Activated naive CD4-positive, alpha-beta T cell treated with anti-CD3 and anti-CD28 coated beads for 36 hours (primary cell): ENCODE measurements around the gene ST6GALNAC3. TPM values are rescaled to one million over a fixed set of nuclear protein-coding genes. Genes with fewer than 3 reads are reported as not detected.

Experiments
- CTCF ChIA-PET: fragments of 350-600 bp; sonication (Branson Sonifier 250); formaldehyde crosslinking; loops from one replicate; lab custom pipeline; 2021; ENCODE audit warnings: antibody characterized with exemption; lab: Charles Lee
- DNase-seq: peaks from one replicate; pipeline ENCODE4 v3.0.0-alpha.2; 2020
- H3K27ac Mint-ChIP-seq: one replicate; pipeline ENCODE4 v1.8.0; 2021; ENCODE audit warnings: mild to moderate bottlenecking, mixed read lengths
- H3K27me3 Mint-ChIP-seq: one replicate; pipeline ENCODE4 v1.8.0; 2021; ENCODE audit warnings: low read depth, mixed read lengths
- H3K36me3 Mint-ChIP-seq: one replicate; pipeline ENCODE4 v1.8.0; 2021; ENCODE audit warnings: low read depth, mixed read lengths
- H3K4me1 Mint-ChIP-seq: one replicate; pipeline ENCODE4 v1.8.0; 2021; ENCODE audit warnings: low read depth, mixed read lengths
- H3K4me3 Mint-ChIP-seq: one replicate; pipeline ENCODE4 v1.8.0; 2021; ENCODE audit warnings: mild to moderate bottlenecking, moderate library complexity, mixed read lengths
- H3K9me3 Mint-ChIP-seq: one replicate; pipeline ENCODE4 v1.8.0; 2021; ENCODE audit warnings: mixed read lengths
- intact Hi-C: fragments of 100-400 bp; cut with micrococcal nuclease; formaldehyde crosslinking; loops from one replicate; pipeline ENCODE4 v1.15.1; 2023
- total RNA-seq, 2 experiments: library from RNA; stranded (reverse); gene quantifications; one replicate each; pipeline ENCODE4 v1.2.3, GENCODE V29; 2021

The ST6GALNAC3 gene
- total RNA-seq, 2 experiments from 2014 or later, result 2.5 to 2.8 TPM

DNA sequence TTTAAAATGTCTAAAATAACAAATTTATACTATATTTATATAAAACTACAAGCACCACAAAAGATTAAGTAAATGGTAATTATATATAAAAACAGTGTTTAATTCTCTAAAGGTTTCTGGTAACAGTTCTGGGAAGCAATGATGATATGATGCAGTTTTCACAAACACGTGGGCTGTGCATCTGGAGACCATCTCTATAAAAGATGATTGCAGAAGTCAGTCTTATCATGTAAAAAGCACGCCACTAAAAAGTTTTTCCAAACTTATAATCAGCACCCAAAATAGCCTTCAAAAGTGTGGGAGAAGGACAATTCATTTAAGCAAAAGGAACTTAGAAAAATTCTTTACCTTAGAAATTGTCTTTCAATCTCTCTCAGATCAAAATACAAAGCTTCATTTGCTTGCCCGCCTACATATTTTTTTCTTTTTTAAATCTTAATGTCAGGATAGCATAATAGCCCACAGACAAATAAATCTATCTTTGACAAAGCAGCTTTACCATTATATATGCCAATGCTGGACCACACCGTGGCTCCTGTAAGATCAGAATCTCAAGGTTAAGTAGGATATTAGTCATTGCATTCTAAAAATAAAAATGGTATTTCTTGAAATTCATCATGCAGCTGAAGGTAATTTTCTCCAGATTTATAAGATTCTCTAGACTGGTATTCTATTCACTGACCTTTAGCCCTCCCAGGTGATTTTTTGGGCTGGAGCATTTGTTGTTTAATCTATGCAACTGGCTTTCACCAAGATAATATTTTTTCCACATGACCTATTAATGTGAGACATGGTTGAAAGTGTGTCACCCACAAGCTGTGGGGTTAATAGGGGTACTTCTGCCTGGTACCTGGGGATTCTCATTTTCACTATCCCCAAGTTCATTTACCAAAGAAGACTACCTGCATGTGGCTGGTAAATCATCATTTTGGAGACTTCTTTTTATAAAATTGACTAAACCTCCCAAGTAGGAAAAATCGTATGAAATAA lies 603.2 kb downstream of the ST6GALNAC3 start:
- DNase-seq, result no peak
- Mint-ChIP-seq H3K27me3 (no peaks in the 10 kb centered on the region), H3K4me3 (no peak overlapping the region), H3K36me3 (no peaks in the 10 kb centered on the region), H3K27ac (no peak overlapping the region), H3K4me1 (no peaks in the 10 kb centered on the region), H3K9me3 (no peaks in the 10 kb centered on the region)
- CTCF ChIA-PET, result interaction anchor here (0.5 kb wide), 1 partner anchor 542 kb away, joined by 3 read pairs; no protein-coding TSS in a partner anchor
- intact Hi-C loops, result no loop called here

DNA sequence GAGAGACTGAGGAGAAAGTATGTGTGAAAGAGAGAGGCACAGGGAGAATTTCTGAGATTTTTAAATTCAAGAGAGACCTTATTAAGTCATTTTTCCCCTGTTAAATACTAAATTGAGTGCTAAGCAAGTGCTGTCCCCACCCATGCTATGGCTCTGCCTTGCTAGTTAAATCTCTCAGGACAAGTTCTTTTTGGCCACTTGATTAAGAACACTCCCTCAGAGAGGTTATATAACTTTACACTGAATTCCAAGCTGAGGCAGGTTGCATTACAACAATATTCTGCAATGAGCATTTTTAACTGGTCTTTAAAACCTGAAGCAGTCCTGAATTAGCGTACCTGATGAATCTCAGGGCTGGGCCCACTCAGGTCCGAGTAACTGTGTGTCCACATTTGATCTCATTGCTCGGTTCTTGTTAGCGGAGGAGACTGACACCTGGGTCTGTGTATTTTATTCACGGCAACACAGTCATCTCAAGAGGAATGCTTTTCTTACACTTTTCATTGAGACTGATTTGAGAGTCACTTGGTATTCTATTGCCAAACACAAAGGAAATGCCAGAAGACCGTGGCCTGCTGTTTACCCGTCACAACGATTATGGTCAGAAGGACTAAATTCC lies 605.1 kb downstream of the ST6GALNAC3 start:
- Mint-ChIP-seq H3K27me3 (no peaks in the 10 kb centered on the region), H3K9me3 (no peaks in the 10 kb centered on the region), H3K27ac (no peak overlapping the region), H3K4me3 (no peak overlapping the region), H3K36me3 (no peaks in the 10 kb centered on the region), H3K4me1 (no peaks in the 10 kb centered on the region)
- DNase-seq, result no peak
- intact Hi-C loops, result no loop called here
- CTCF ChIA-PET, result no interaction called here

DNA sequence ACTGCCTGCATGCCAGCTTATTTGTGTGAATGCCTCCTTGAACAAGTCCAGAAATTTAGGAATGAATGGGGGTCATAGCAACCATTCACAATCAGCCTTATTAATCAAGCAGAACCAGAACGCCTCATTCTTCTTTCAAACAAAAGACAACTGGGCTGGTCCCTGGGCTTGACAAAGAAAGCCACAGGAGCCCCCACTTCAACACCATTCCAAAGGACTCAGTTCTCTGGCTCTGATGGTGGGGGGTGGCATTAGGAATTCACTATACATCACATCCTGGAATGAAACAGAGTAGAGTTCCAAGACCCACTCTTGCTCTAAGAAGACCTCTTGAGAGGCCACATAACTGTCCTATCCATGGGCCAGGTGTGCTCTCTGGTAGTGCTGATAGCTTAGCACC lies 606.1 kb downstream of the ST6GALNAC3 start:
- no peaks in the 10 kb centered on the region for H3K27me3 Mint-ChIP-seq
- CTCF ChIA-PET, result no interaction called here
- H3K9me3 Mint-ChIP-seq, result no peaks in the 10 kb centered on the region

DNA sequence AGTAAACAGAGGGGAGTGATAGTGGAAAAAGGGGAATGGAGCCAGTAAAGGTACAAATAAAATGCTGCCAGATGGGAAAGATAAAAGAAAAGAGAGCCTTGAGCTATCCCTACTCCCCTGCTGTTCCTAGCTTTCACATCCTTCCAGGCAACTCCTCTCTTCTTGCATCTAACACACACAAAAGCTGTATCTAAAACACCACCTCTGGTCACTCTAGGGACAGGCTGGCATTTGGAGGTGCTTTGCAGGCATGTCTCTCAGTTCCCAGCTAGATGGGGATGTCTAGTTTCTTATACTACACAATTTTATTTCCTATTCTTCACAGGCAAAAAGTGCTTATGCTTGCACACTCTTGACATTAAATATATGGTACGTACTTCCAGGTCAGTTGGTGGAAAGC lies 607.6 kb downstream of the ST6GALNAC3 start:
- Mint-ChIP-seq H3K9me3 (no peaks in the 10 kb centered on the region), H3K4me1 (no peaks in the 10 kb centered on the region), H3K36me3 (no peaks in the 10 kb centered on the region), H3K27me3 (no peaks in the 10 kb centered on the region), H3K4me3 (no peak overlapping the region), H3K27ac (no peak overlapping the region)
- intact Hi-C loops, result no loop called here
- CTCF ChIA-PET, result interaction anchor here (0.7 kb wide), 1 partner anchor 500 kb away, joined by 4 read pairs; no protein-coding TSS in a partner anchor
- no peak for DNase-seq

More for the DNA sequence above, 606.1 kb downstream of the ST6GALNAC3 start:
- Mint-ChIP-seq H3K27ac (no peak overlapping the region), H3K4me1 (no peaks in the 10 kb centered on the region), H3K4me3 (no peak overlapping the region), H3K36me3 (no peaks in the 10 kb centered on the region)
- DNase-seq, result no peak
- intact Hi-C loops, result no loop called here

Other genes starting within 250 kb of the ST6GALNAC3 start
- gene ASB17, start 142.3 kb upstream of the ST6GALNAC3 start, total RNA-seq, result not detected